NCI-H1930 (cell line): ENCODE measurements around the gene SLC26A11.
"Not testable (repeated sequence)": the region's sequence is repeated elsewhere in the genome, so short reads cannot be mapped to it uniquely, and the experiment has no call there.

ENCODE experiments used
- DNase-seq, 2 experiments: peaks; one replicate each; lab custom pipeline; 2025; lab: John Stamatoyannopoulos, UW

SLC26A11 gene

GRCh38 chr17:80285237-80285920 lies 65.2 kb downstream of the SLC26A11 start:
- no peak for DNase-seq

- DNase-seq, result no peak
These were observed 66.4 kb downstream of the SLC26A11 start for GRCh38 chr17:80286638-80286960.

- DNase-seq, result no peak
These were observed 66.8 kb downstream of the SLC26A11 start for GRCh38 chr17:80287038-80287437.

- DNase-seq, result no peak
These were observed 67.8 kb downstream of the SLC26A11 start for GRCh38 chr17:80287806-80288567.

- no peak for DNase-seq
These were observed 69.4 kb downstream of the SLC26A11 start for GRCh38 chr17:80289616-80290015.

GRCh38 chr17:80290156-80290555 lies 69.9 kb downstream of the SLC26A11 start:
- DNase-seq, result no peak

- no peak for DNase-seq
These were observed 71.0 kb downstream of the SLC26A11 start for GRCh38 chr17:80291260-80291659.

GRCh38 chr17:80291691-80292487 lies 71.7 kb downstream of the SLC26A11 start:
- DNase-seq, result no peak

GRCh38 chr17:80292521-80292971 lies 72.3 kb downstream of the SLC26A11 start:
- no peak for DNase-seq

- DNase-seq, result no peak
These were observed 74.0 kb downstream of the SLC26A11 start for GRCh38 chr17:80294210-80294609.

GRCh38 chr17:80294653-80295052 lies 74.4 kb downstream of the SLC26A11 start:
- no peak for DNase-seq

- no peak for DNase-seq
These were observed 74.9 kb downstream of the SLC26A11 start for GRCh38 chr17:80295146-80295545.

GRCh38 chr17:80295559-80295958 lies 75.3 kb downstream of the SLC26A11 start:
- DNase-seq, result no peak

- DNase-seq, result no peak
These were observed 76.0 kb downstream of the SLC26A11 start for GRCh38 chr17:80296221-80296620.

- DNase-seq, result no peak
These were observed 77.9 kb downstream of the SLC26A11 start for GRCh38 chr17:80297996-80298560.

GRCh38 chr17:80299350-80300100 lies 79.3 kb downstream of the SLC26A11 start:
- not testable (repeated sequence) for DNase-seq

GRCh38 chr17:80300756-80301155 lies 80.5 kb downstream of the SLC26A11 start:
- DNase-seq, result not testable (repeated sequence)
